Astrocyte of the cerebellum (primary cell): ENCODE results near the gene PIM3.

Experiments
- DNase-seq: peaks from one replicate; pipeline ENCODE4 v3.0.0-alpha.2; 2011; ENCODE audit warnings: low read depth
- H3K4me3 ChIP-seq: 2 replicates; pipeline ENCODE4 v1.5.1; 2011; ENCODE audit warnings: mild to moderate bottlenecking, low read depth, low read length, moderate library complexity
- CTCF ChIP-seq: IDR thresholded peaks from 2 replicates; pipeline ENCODE4 v1.5.1; 2012; ENCODE audit warnings: low read length, low read depth, moderate library complexity, mild to moderate bottlenecking; ENCODE audit errors: missing control alignments
- in situ Hi-C: cut with HindIII; loops from 2 replicates; pipeline ENCODE4 v1.10.0; 2017; ENCODE audit warnings: low sequenced_read_pairs

PIM3 gene

GRCh38 chr22:49958931-49959781 is 1.4 kb upstream of the PIM3 start:
- no peak for TF ChIP-seq CTCF
- H3K4me3 ChIP-seq, result peak overlapping the region; percentile 55
- DNase-seq, result no peak
- in situ Hi-C loops, result no loop called here

- H3K4me3 ChIP-seq, result peak overlapping the region; percentile 55
- TF ChIP-seq CTCF, result no peak
- in situ Hi-C loops, result no loop called here
- no peak for DNase-seq
Measured at GRCh38 chr22:49959782-49960158, 802 bp upstream of the PIM3 start.

GRCh38 chr22:49961005-49961600 is 531 bp downstream of the PIM3 start:
- in situ Hi-C loops, result no loop called here
- TF ChIP-seq CTCF, result no peak
- peak overlapping the region; percentile 55 for H3K4me3 ChIP-seq
- no peak for DNase-seq

GRCh38 chr22:49961601-49962011 is 1.0 kb downstream of the PIM3 start:
- in situ Hi-C loops, result no loop called here
- H3K4me3 ChIP-seq, result peak overlapping the region; percentile 55
- DNase-seq, result no peak
- TF ChIP-seq CTCF, result no peak

- in situ Hi-C loops, result no loop called here
- H3K4me3 ChIP-seq, result peak overlapping the region; percentile 55
- DNase-seq, result peak; percentile 72
- no peak for TF ChIP-seq CTCF
Measured at GRCh38 chr22:49962012-49962750, 1.6 kb downstream of the PIM3 start.

- in situ Hi-C loops, result no loop called here
- peak overlapping the region; percentile 55 for H3K4me3 ChIP-seq
- no peak for DNase-seq
- TF ChIP-seq CTCF, result no peak
Measured at GRCh38 chr22:49962751-49963646, 2.4 kb downstream of the PIM3 start.
